ENCODE measurements around the gene ELN. TPM values are rescaled to one million over a fixed set of nuclear protein-coding genes. Genes with fewer than 3 reads are reported as not detected.

Gene ELN
- total RNA-seq, 2 donors from 2014 or later, result 6.9 to 12.6 TPM

DNA sequence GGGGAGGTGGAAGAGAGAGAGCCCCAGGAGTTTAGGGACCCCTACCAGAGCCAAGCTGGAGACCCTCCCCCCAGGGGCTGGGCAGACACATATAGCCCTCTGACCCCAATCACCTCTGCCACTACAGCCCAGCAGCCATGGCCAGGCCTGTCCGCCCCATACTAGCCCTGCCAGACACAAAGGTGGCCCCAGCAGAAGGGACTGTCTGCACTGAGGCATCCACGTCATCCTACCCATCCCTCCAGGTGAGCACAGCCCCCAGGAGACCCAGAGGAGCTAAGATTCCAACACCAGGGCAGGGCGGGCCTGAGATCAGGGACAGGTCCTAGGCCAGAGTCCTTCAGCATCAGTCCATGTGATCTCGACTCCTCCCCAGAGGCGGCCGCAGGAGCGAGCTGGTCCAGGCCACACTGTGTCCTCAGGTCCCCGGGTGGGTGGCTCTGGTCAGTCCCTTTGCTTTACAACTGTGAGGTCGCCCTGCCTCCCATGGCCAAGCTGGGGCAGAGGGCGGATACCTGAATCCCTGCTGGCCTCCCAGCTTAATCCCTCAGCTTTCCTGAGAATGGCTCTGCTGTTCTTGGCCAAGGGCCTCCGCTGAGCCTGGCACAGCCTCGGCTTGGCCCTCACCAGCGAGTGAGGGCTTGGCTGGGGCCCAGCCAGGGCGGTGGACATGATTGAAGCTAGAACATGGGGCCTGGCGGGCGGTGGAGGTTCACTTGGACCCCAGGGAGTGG, 14.3 kb upstream of the ELN start:
- Histone ChIP-seq H3K4me3 (no peak overlapping the region), H3K27me3 (no peaks in the 10 kb centered on the region), H3K9ac (ENCODE audit: low read depth in 2 of 2, low read length in 2 of 2) (no peak overlapping the region), H3K4me1 (no peaks in the 10 kb centered on the region), H3K27ac (no peak overlapping the region), H3K9me3 (no peaks in the 10 kb centered on the region), H3K36me3 (no peaks in the 10 kb centered on the region)
- DNase-seq, result no peak
- TF ChIP-seq, protein P1, sequence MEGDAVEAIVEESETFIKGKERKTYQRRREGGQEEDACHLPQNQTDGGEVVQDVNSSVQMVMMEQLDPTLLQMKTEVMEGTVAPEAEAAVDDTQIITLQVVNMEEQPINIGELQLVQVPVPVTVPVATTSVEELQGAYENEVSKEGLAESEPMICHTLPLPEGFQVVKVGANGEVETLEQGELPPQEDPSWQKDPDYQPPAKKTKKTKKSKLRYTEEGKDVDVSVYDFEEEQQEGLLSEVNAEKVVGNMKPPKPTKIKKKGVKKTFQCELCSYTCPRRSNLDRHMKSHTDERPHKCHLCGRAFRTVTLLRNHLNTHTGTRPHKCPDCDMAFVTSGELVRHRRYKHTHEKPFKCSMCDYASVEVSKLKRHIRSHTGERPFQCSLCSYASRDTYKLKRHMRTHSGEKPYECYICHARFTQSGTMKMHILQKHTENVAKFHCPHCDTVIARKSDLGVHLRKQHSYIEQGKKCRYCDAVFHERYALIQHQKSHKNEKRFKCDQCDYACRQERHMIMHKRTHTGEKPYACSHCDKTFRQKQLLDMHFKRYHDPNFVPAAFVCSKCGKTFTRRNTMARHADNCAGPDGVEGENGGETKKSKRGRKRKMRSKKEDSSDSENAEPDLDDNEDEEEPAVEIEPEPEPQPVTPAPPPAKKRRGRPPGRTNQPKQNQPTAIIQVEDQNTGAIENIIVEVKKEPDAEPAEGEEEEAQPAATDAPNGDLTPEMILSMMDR (IDR thresholded peaks at IDR 0.05), result no peak
- intact Hi-C loops (cut with DNase I), result no loop called here

DNA sequence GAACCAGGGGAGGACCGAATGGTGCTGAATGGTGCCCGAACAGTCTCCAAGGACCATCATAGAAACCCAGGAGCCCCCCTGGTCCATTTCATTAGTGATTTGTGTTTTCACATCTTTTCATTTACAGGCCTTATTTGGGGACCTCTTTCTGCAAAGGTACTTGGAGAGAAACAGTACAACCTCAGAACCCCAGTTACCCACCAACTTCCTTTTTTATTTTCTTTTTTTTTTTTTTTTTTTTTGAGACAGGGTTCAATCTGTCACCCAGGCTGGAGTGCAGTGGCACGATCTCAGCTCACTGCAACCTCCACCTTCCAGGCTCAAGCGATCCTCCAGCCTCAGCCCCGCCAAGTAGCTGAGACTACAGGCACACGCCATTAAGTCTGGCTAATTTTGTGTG, 13.0 kb upstream of the ELN start:
- H3K9me3 ChIP-seq, result no peaks in the 10 kb centered on the region
- H3K4me1 ChIP-seq, result no peaks in the 10 kb centered on the region
- no peaks in the 10 kb centered on the region for H3K36me3 ChIP-seq
- no peak for DNase-seq
- no peak overlapping the region for H3K9ac ChIP-seq (ENCODE audit: low read depth in 2 of 2, low read length in 2 of 2)
- H3K27ac ChIP-seq, result no peak overlapping the region
- TF ChIP-seq, protein P1 (IDR thresholded peaks at IDR 0.05), result no peak
- intact Hi-C loops (cut with DNase I), result no loop called here
- no peaks in the 10 kb centered on the region for H3K27me3 ChIP-seq
- no peak overlapping the region for H3K4me3 ChIP-seq

DNA sequence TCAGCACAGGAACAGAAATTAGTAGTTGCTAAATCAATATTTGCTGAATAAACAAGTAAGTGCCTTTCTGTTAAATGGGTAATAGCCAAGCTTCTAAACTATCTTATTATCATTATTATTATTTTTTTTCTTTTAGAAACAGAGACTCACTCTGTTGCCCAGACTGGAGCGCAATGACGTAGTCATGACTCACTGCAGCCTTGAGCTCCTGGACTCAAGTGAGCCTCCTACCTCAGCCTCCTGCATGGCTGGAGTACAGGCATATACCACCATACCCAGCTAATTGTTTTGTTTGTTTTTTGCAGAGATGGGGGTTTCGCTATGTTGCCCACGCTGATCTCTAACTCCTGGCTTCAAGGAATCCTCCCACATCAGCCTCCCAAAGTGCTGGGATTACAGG, 12.3 kb upstream of the ELN start:
- Histone ChIP-seq H3K4me1 (no peaks in the 10 kb centered on the region), H3K9ac (ENCODE audit: low read depth in 2 of 2, low read length in 2 of 2) (no peak overlapping the region), H3K27ac (no peak overlapping the region), H3K9me3 (no peaks in the 10 kb centered on the region), H3K27me3 (no peaks in the 10 kb centered on the region), H3K4me3 (no peak overlapping the region), H3K36me3 (no peaks in the 10 kb centered on the region)
- TF ChIP-seq, protein P1 (IDR thresholded peaks at IDR 0.05), result no peak
- DNase-seq, result no peak
- intact Hi-C loops (cut with DNase I), result no loop called here

DNA sequence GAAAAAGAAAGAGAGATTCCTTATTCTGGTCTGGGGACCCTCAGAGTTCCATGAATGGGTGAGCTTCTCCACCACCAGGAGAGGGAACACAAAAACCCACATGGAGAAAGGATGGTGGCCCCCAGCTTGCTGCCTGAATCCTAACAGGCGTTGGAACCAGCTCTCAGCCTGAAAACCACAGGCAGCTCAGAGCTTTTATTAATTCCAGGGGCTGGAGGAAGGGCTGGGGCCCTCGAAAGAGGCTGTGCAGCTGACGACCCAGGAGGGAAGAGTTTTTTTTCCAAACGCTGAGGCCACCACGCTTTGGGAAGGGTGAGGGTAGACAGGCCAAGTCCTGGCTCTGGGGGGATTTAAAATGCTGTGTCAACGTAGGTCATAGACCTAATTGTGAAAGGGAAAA, 10.8 kb upstream of the ELN start:
- DNase-seq, result no peak
- Histone ChIP-seq H3K4me1 (no peaks in the 10 kb centered on the region), H3K9ac (ENCODE audit: low read depth in 2 of 2, low read length in 2 of 2) (no peak overlapping the region), H3K4me3 (no peak overlapping the region), H3K27me3 (no peaks in the 10 kb centered on the region), H3K27ac (no peak overlapping the region), H3K9me3 (no peaks in the 10 kb centered on the region), H3K36me3 (no peaks in the 10 kb centered on the region)
- intact Hi-C loops (cut with DNase I), result no loop called here
- TF ChIP-seq, protein P1 (IDR thresholded peaks at IDR 0.05), result no peak

DNA sequence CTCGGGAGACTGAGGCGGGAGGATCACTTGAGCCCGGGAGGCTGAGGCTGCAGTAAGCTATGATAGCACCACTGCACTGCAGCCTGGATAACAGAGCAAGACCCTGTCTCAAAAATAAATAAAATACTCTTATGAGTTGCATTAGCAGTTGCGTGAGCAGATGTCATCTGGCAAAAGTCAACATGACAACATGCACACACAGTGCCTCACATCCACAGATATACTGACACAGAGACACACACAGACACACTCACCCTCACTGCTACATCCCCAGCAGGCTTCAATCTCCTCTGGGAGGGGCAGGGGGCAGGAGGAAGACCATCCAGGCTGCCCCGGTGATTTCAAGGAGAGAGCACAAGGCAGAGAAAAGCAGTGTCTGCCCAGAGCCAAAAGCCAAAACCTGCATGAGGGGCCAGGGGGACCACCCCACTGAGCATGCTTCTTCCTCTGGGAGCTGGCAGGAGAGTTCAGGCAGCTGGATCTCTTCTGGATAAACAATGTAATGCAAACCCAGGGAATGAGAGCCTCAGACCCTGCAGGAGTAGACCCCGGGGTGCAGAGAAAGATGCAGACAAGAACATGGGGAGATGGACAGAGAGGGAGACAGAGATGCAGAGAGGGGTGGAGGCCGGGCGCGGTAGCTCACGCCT, 9.6 kb upstream of the ELN start:
- Histone ChIP-seq H3K27me3 (no peaks in the 10 kb centered on the region), H3K27ac (no peak overlapping the region), H3K4me3 (no peak overlapping the region), H3K36me3 (no peaks in the 10 kb centered on the region), H3K4me1 (no peaks in the 10 kb centered on the region), H3K9me3 (no peaks in the 10 kb centered on the region), H3K9ac (ENCODE audit: low read depth in 2 of 2, low read length in 2 of 2) (no peak overlapping the region)
- no peak for DNase-seq
- intact Hi-C loops (cut with DNase I), result no loop called here
- TF ChIP-seq, protein P1 (IDR thresholded peaks at IDR 0.05), result no peak

Data from colonic mucosa (tissue), 4 donors.